GM21529 (cell line): ENCODE measurements around the gene TECTA.
"Not testable (repeated sequence)": the region's sequence is repeated elsewhere in the genome, so short reads cannot be mapped to it uniquely, and the experiment has no call there.

Experiments used
- ATAC-seq: cut with Tn5 transposase; IDR thresholded peaks from one replicate; pipeline ENCODE4 v1.9.1; 2021; ENCODE audit not compliant: unreplicated experiment

Gene TECTA

GRCh38 chr11:121091492-121092152, 9.4 kb upstream of the TECTA start:
- ATAC-seq = no peak

- no peak for ATAC-seq
Measured at GRCh38 chr11:121095561-121095960, 5.5 kb upstream of the TECTA start.

- no peak for ATAC-seq
Measured at GRCh38 chr11:121099364-121099763, 1.7 kb upstream of the TECTA start.

GRCh38 chr11:121099885-121100284, 1.2 kb upstream of the TECTA start:
- ATAC-seq = no peak

GRCh38 chr11:121104312-121104762, 3.3 kb downstream of the TECTA start:
- no peak for ATAC-seq

- ATAC-seq = no peak
Measured at GRCh38 chr11:121105063-121105480, 4.0 kb downstream of the TECTA start.

GRCh38 chr11:121105481-121106195, 4.6 kb downstream of the TECTA start:
- no peak for ATAC-seq

- no peak for ATAC-seq
Measured at GRCh38 chr11:121106812-121107211, 5.8 kb downstream of the TECTA start.

GRCh38 chr11:121108413-121108812, 7.4 kb downstream of the TECTA start:
- ATAC-seq = no peak

GRCh38 chr11:121109471-121109870, 8.4 kb downstream of the TECTA start:
- no peak for ATAC-seq

- ATAC-seq = no peak
Measured at GRCh38 chr11:121109916-121110586, 9.0 kb downstream of the TECTA start.

- ATAC-seq = no peak
Measured at GRCh38 chr11:121110871-121111724, 10.1 kb downstream of the TECTA start.

- ATAC-seq = no peak
Measured at GRCh38 chr11:121112498-121113455, 11.7 kb downstream of the TECTA start.

- no peak for ATAC-seq
Measured at GRCh38 chr11:121113611-121114010, 12.6 kb downstream of the TECTA start.

GRCh38 chr11:121115024-121115423, 14.0 kb downstream of the TECTA start:
- ATAC-seq = not testable (repeated sequence)

- no peak for ATAC-seq
Measured at GRCh38 chr11:121117788-121118187, 16.7 kb downstream of the TECTA start.

GRCh38 chr11:121119440-121119839, 18.4 kb downstream of the TECTA start:
- ATAC-seq = no peak

GRCh38 chr11:121122328-121122727, 21.3 kb downstream of the TECTA start:
- no peak for ATAC-seq

- ATAC-seq = no peak
Measured at GRCh38 chr11:121123496-121124069, 22.5 kb downstream of the TECTA start.

GRCh38 chr11:121127809-121128208, 26.8 kb downstream of the TECTA start:
- ATAC-seq = no peak
